Adrenal gland (tissue), 12 donors: ENCODE data around the gene FGF12. TPM values are rescaled to one million over a fixed set of nuclear protein-coding genes. Genes with fewer than 3 reads are reported as not detected.

Source experiments
- DNase-seq, 7 donors: peaks; one replicate each; pipeline ENCODE4 v3.0.0-alpha.2; 2019 to 2020
- H3K27ac ChIP-seq, 5 donors: fragments of 200-600 bp; sonication (generic) in 4 of 5; 1 replicate in 3 of 5; 2 replicates in 2 of 5; pipeline versions ENCODE4 v1.5.1 to v1.8.0; 2016 to 2020; ENCODE audit warnings: mild to moderate bottlenecking in 1 of 5
- H3K27me3 ChIP-seq: fragments of 200-600 bp; 2 replicates; pipeline ENCODE4 v1.8.0; 2021
- H3K36me3 ChIP-seq, 2 donors: fragments of 200-600 bp; replicated peaks in 1 of 2; 1 replicate in 1 of 2; 2 replicates in 1 of 2; pipeline versions ENCODE4 v1.5.1 to v1.8.0; 2018 to 2022
- H3K4me1 ChIP-seq, 2 donors: fragments of 200-600 bp; replicated peaks in 1 of 2; 1 replicate in 1 of 2; 2 replicates in 1 of 2; pipeline versions ENCODE4 v1.5.1 to v1.8.0; 2018 to 2021
- H3K4me3 ChIP-seq, 4 donors: fragments of 200-600 bp; sonication (generic) in 3 of 4; one replicate each; pipeline ENCODE4 v1.5.1; 2016 to 2018
- H3K9me3 ChIP-seq, 3 donors: fragments of 200-600 bp; sonication (generic) in 1 of 3; replicated peaks in 1 of 3; 1 replicate in 2 of 3; 2 replicates in 1 of 3; pipeline versions ENCODE4 v1.5.1 to v1.8.0; 2016 to 2021
- POLR2A ChIP-seq, 2 donors: fragments of 450-650 bp; IDR thresholded peaks; one replicate each; pipeline ENCODE4 v1.6.1; 2017; ENCODE audit warnings: antibody characterized with exemption in 2 of 2, mild to moderate bottlenecking in 2 of 2, moderate library complexity in 1 of 2
- WGBS, 4 donors: extraction: QIAGEN DNeasy Blood & Tissue Kit in 2 of 4; methylation state at CpG; one replicate each; pipeline versions ENCODE4 v1.1.5 to v1.1.7; 2013 to 2017; 5-methylcytosine and 5-hydroxymethylcytosine counted together
- intact Hi-C, 2 donors: fragments of 100-400 bp; cut with DNase I; formaldehyde crosslinking; loops; one replicate each; pipeline versions ENCODE4 v1.14.1 to v1.15.0; 2022 to 2023
- polyA plus RNA-seq, 3 donors: library from polyadenylated mRNA; stranded (reverse); fragments of 200-250 nt in 2 of 3; fragments of 350-450 nt in 1 of 3; fragmentation: Illumina TruSeq in 1 of 3; extraction: RNeasy Lipid Tissue Mini Kit (QIAGEN cat#74804) in 1 of 3; gene quantifications; one replicate each; pipeline ENCODE4 v1.2.3, GENCODE V29; 2013 to 2014
- total RNA-seq, 9 donors: library from RNA; depleted of rRNA in 4 of 9; stranded (reverse); fragments of >200 nt in 4 of 9; fragments of 120-200 nt in 1 of 9; fragmentation: NEBNext Ultra II Directional in 1 of 9; extraction: Animal tissue kit (Norgen Biotek cat#: 25700) in 1 of 9; gene quantifications; one replicate each; pipeline versions ENCODE4 v1.1.0 to v1.2.4, GENCODE V29; 2013 to 2023
- TF ChIP-seq, protein P1 (sequence below), 6 experiments: fragments of 450-650 bp in 4 of 6; fragments of 200-600 bp in 2 of 6; sonication (generic) in 1 of 6; IDR thresholded peaks; 1 replicate in 5 of 6; 2 replicates in 1 of 6; pipeline versions ENCODE4 v1.5.1 to v1.8.0; 2016 to 2021; ENCODE audit warnings: antibody characterized with exemption in 6 of 6, mild to moderate bottlenecking in 2 of 6, moderate library complexity in 1 of 6
- donor health status: healthy with polysubstance abuse.
- donor health status: Bipolar disorder and iron deficiency.
- donor health status: DM: yes; HTN: yes; CAD: no.
- donor health status: DM: no; HTN: no; CAD: no.
- donor health status: DM: no; HTN: no; CAD: no.
- donor health status: DM: yes; HTN: yes; CAD: no.

FGF12 gene
- total and polyA plus RNA-seq, 12 donors, result 23.3 to 286 (median 81.3) TPM

DNA sequence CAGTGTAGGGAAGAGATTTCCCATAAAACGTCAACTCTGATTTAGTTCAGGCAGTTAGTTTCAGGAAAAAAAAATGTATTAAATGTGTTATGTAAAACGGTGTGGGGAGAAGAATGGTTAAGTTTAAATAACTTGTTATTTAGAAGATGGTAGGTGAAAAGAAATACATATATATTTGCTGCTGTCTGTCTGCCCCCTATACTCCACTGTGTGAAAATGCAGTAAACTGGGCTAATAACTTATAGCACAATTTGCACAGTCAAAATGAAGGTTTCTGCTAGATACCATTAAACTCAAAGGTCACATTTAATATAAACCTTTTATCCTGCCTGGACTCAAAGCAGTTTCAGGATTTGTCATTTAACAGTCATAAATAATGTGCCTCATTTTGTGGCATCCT, 515.0 kb downstream of the FGF12 start:
- TF ChIP-seq POLR2A (IDR thresholded peaks at IDR 0.05), result no peak
- TF ChIP-seq, protein P1, sequence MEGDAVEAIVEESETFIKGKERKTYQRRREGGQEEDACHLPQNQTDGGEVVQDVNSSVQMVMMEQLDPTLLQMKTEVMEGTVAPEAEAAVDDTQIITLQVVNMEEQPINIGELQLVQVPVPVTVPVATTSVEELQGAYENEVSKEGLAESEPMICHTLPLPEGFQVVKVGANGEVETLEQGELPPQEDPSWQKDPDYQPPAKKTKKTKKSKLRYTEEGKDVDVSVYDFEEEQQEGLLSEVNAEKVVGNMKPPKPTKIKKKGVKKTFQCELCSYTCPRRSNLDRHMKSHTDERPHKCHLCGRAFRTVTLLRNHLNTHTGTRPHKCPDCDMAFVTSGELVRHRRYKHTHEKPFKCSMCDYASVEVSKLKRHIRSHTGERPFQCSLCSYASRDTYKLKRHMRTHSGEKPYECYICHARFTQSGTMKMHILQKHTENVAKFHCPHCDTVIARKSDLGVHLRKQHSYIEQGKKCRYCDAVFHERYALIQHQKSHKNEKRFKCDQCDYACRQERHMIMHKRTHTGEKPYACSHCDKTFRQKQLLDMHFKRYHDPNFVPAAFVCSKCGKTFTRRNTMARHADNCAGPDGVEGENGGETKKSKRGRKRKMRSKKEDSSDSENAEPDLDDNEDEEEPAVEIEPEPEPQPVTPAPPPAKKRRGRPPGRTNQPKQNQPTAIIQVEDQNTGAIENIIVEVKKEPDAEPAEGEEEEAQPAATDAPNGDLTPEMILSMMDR (IDR thresholded peaks at IDR 0.05), result no peak
- Histone ChIP-seq H3K36me3 (no peaks in the 10 kb centered on the region), H3K4me1 (no peaks in the 10 kb centered on the region), H3K9me3 (no peaks in the 10 kb centered on the region), H3K27ac (no peak overlapping the region), H3K27me3 (no peaks in the 10 kb centered on the region), H3K4me3 (no peak overlapping the region)
- intact Hi-C loops, result no loop called here
- DNase-seq, result no peak
- 66 to 74% (median 71%) methylated on average over 2 of the region's 2 CpGs for WGBS, 4 donors

DNA sequence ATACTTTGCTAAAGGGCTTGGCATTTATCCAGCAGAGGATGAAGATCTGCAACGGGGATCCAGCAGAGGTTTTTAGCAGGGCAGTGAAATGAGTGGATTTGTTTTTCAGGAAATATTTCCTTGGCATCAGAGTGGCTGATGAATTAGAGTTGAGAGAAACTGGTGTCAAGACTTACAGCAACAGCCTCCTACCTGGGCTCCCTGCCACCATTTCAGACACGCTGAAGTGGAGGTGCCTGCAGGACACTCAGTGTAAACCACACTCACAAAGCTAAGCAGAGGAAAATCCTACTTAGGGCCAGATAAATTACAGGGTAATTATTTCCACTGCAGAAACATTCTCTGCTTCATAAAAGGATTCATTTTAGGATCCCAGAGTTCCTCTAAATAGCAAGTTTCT, 519.7 kb downstream of the FGF12 start:
- DNase-seq, result peak in 2 of 7 donors; percentile 25 to 26
- no peaks in the 10 kb centered on the region for H3K27me3 ChIP-seq
- no peaks in the 10 kb centered on the region for H3K9me3 ChIP-seq
- H3K4me3 ChIP-seq, result no peak overlapping the region
- H3K36me3 ChIP-seq, result no peaks in the 10 kb centered on the region
- no peak overlapping the region for H3K27ac ChIP-seq
- 4 to 27% (median 20%) methylated on average over 2 of the region's 2 CpGs for WGBS, 4 donors
- intact Hi-C loops, result no loop called here
- TF ChIP-seq POLR2A (IDR thresholded peaks at IDR 0.05), result no peak
- TF ChIP-seq, protein P1 (IDR thresholded peaks at IDR 0.05), result no peak
- no peaks in the 10 kb centered on the region for H3K4me1 ChIP-seq

DNA sequence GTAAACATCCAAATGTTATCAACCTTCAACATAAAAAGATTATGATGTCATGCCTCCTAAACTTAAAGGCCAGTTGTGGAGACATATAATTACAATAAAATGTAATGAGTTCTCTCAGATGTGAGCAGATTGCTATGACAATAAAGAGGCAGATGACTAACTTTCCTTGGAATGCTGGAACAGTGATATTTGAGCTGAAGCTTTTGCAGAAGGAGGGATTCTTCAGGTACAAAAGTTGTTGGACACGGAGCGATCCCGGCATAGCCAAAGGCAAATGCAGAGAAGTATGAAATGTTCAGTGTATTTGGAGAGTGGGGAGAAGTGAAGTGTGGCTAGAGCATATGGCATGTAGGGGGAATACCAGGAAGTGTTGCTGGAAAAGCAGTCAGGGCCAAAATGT, 520.1 kb downstream of the FGF12 start:
- TF ChIP-seq, protein P1 (IDR thresholded peaks at IDR 0.05), result no peak
- TF ChIP-seq POLR2A (IDR thresholded peaks at IDR 0.05), result no peak
- no peaks in the 10 kb centered on the region for H3K36me3 ChIP-seq
- WGBS, 4 donors, result 85 to 93% (median 89%) methylated on average over 3 of the region's 3 CpGs
- DNase-seq, result no peak
- H3K9me3 ChIP-seq, result no peaks in the 10 kb centered on the region
- intact Hi-C loops, result no loop called here
- H3K4me3 ChIP-seq, result no peak overlapping the region
- H3K27me3 ChIP-seq, result no peaks in the 10 kb centered on the region
- H3K4me1 ChIP-seq, result no peaks in the 10 kb centered on the region
- H3K27ac ChIP-seq, result no peak overlapping the region

DNA sequence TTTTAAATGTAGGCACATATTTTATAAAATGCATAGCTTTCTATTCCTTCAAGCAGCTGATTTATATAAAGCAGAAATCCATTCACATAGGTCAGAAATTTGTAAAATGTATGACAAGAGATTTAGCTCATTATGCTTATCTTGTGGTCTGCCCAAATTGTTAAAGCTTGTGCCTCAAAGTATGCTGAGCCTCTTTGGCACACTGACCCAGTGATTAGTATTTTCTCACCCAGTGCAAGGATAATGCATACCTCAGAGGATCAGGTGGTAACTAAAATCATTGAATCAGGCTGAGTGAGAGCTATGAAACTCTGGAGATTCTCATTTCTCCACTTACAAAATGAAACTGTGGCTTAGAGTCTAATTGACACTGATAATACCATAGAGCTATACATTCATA, 533.3 kb downstream of the FGF12 start:
- no peak for DNase-seq
- no peak overlapping the region for H3K27ac ChIP-seq
- no peaks in the 10 kb centered on the region for H3K9me3 ChIP-seq
- H3K4me3 ChIP-seq, result no peak overlapping the region
- H3K27me3 ChIP-seq, result no peaks in the 10 kb centered on the region
- intact Hi-C loops, result no loop called here
- peaks cover 0 to 2% of the 10 kb centered on the region in 2 donors for H3K4me1 ChIP-seq
- no peaks in the 10 kb centered on the region for H3K36me3 ChIP-seq
- TF ChIP-seq, protein P1 (IDR thresholded peaks at IDR 0.05), result no peak
- no peak for TF ChIP-seq POLR2A (IDR thresholded peaks at IDR 0.05)
